GM12878 (cell line): ENCODE data around the gene NDUFA5. TPM values are rescaled to one million over a fixed set of nuclear protein-coding genes. Genes with fewer than 3 reads are reported as not detected.

ENCODE experiments used
- ATAC-seq: fragments of 200-7000 bp; cut with Tn5 transposase; 3 replicates; pipeline ENCODE4 v1.9.1; 2020; ENCODE audit warnings: mild to moderate bottlenecking, moderate library complexity
- BruUV-seq: library from RNA; stranded (reverse); fragments of 400-500 nt; replicated peaks from 2 replicates; lab custom pipeline; 2021; lab: Mats Ljungman, UMichigan
- CTCF ChIA-PET: fragments of 300-600 bp; sonication (Branson Sonifier 250); formaldehyde crosslinking; extraction: SDS; loops from one replicate; lab custom pipeline; 2021; ENCODE audit warnings: inconsistent platforms; lab: Yijun Ruan, JAX
- POLR2A ChIA-PET: fragments of 350-600 bp; formaldehyde crosslinking; extraction: SDS; loops from one replicate; lab custom pipeline; 2021; ENCODE audit warnings: inconsistent platforms; lab: Charles Lee
- RAD21 ChIA-PET: fragments of 300-600 bp; sonication (Branson Sonifier 250); formaldehyde crosslinking; loops from one replicate; lab custom pipeline; 2023; ENCODE audit warnings: antibody characterized with exemption; ENCODE audit not compliant: unreplicated experiment; lab: Charles Lee
- SMC1A ChIA-PET: fragments of 300-600 bp; sonication (Branson Sonifier 250); formaldehyde crosslinking; loops from one replicate; lab custom pipeline; 2023; ENCODE audit not compliant: unreplicated experiment, uncharacterized antibody; lab: Charles Lee
- DNase-seq: peaks from one replicate; pipeline ENCODE4 v3.0.0-alpha.2; 2011; ENCODE audit warnings: low read depth, low spot score
- FAIRE-seq: peaks from 3 replicates; lab custom pipeline; 2011; peaks lifted over from hg19 to GRCh38; lab: Jason Lieb, UNC
- H2AFZ ChIP-seq: 2 replicates; pipeline ENCODE4 v1.6.0; 2011; ENCODE audit warnings: low read depth, low read length, control low read depth; ENCODE audit not compliant: control insufficient read depth
- H3K27ac ChIP-seq: 2 replicates; pipeline ENCODE4 v1.5.1; 2011; ENCODE audit warnings: control low read depth; ENCODE audit not compliant: control insufficient read depth, insufficient read depth
- H3K27me3 ChIP-seq, 2 experiments: replicated peaks in 1 of 2; 2 replicates each; pipeline versions ENCODE4 v1.6.0 to v1.6.1; 2011; ENCODE audit warnings: low read length in 1 of 2; ENCODE audit not compliant: control insufficient read depth in 2 of 2, insufficient read depth in 2 of 2
- H3K36me3 ChIP-seq, 2 experiments: 2 replicates each; pipeline ENCODE4 v1.5.1; 2011; ENCODE audit warnings: low read length in 1 of 2; ENCODE audit not compliant: control insufficient read depth in 2 of 2, insufficient read depth in 2 of 2
- H3K4me1 ChIP-seq: 2 replicates; pipeline ENCODE4 v1.6.1; 2011; ENCODE audit warnings: mild to moderate bottlenecking, low read length, moderate library complexity, mixed read lengths; ENCODE audit not compliant: control insufficient read depth, insufficient read depth
- H3K4me2 ChIP-seq: 2 replicates; pipeline ENCODE4 v1.6.0; 2011; ENCODE audit warnings: control low read depth; ENCODE audit not compliant: control insufficient read depth, insufficient read depth
- H3K4me3 ChIP-seq: fragments of 200-600 bp; sonication (generic); 2 replicates; pipeline ENCODE4 v1.5.1; 2016
- H3K79me2 ChIP-seq: 2 replicates; pipeline ENCODE4 v1.6.0; 2011; ENCODE audit warnings: low read length; ENCODE audit not compliant: control insufficient read depth, insufficient read depth
- H3K9ac ChIP-seq: 2 replicates; pipeline ENCODE4 v1.8.0; 2011; ENCODE audit warnings: low read length, control low read depth, mixed read lengths; ENCODE audit not compliant: control insufficient read depth, insufficient read depth
- H3K9me3 ChIP-seq: replicated peaks from 3 replicates; pipeline ENCODE4 v1.5.1; 2011; ENCODE audit warnings: mild to moderate bottlenecking, low read length; ENCODE audit not compliant: control insufficient read depth, insufficient read depth
- H4K20me1 ChIP-seq: 2 replicates; pipeline ENCODE4 v1.6.0; 2011; ENCODE audit not compliant: control insufficient read depth, insufficient read depth
- CBX3 ChIP-seq: fragments of 200-600 bp; sonication (generic); IDR thresholded peaks from 2 replicates; pipeline ENCODE4 v1.6.1; 2016; ENCODE audit warnings: low read depth, borderline replicate concordance
- CHD1 ChIP-seq: IDR thresholded peaks from 2 replicates; pipeline ENCODE4 v1.6.1; 2012; ENCODE audit warnings: low read depth, low read length, improper control_type of control experiment
- ELK1 ChIP-seq: IDR thresholded peaks from 2 replicates; pipeline ENCODE4 v1.6.1; 2012; ENCODE audit warnings: low read depth, low read length, improper control_type of control experiment
- RB1 ChIP-seq: fragments of 450-650 bp; formaldehyde crosslinking; IDR thresholded peaks from 2 replicates; pipeline ENCODE4 v1.6.1; 2017; ENCODE audit warnings: mild to moderate bottlenecking, borderline replicate concordance
- STAT3 ChIP-seq: IDR thresholded peaks from 2 replicates; pipeline ENCODE4 v1.6.1; 2011; ENCODE audit warnings: low read depth, low read length, improper control_type of control experiment
- USF2 ChIP-seq: IDR thresholded peaks from 2 replicates; pipeline ENCODE4 v1.6.1; 2011; ENCODE audit warnings: low read depth, low read length, improper control_type of control experiment, borderline replicate concordance
- WGBS: methylation state at CpG from one replicate; pipeline ENCODE4 v1.1.6; 2016; ENCODE audit warnings: low lambda C conversion rate; ENCODE audit not compliant: insufficient replicate concordance, insufficient coverage; ENCODE audit errors: missing lambda C conversion rate; 5-methylcytosine and 5-hydroxymethylcytosine counted together
- in situ Hi-C: fragments of 300-500 bp; cut with MboI; formaldehyde crosslinking; loops from 9 replicates; pipeline ENCODE4 v1.14.3; 2018; ENCODE audit warnings: mixed read lengths
- intact Hi-C: fragments of 100-400 bp; cut with micrococcal nuclease; formaldehyde crosslinking; loops from one replicate; pipeline ENCODE4 v1.14.2; 2022; ENCODE audit not compliant: unreplicated experiment
- polyA plus RNA-seq, 11 experiments: library from polyadenylated mRNA; depleted of rRNA in 4 of 11; unstranded in 6 of 11; stranded (reverse) in 5 of 11; fragments of >200 nt; fragmentation: Nextera tagmentation in 4 of 11; fragmentation: Illumina TruSeq in 1 of 11; extraction: Ambion mirVana in 4 of 11; extraction: Trizol in 1 of 11; gene quantifications; 1 replicate in 1 of 11; 2 replicates in 10 of 11; pipeline versions ENCODE4 v1.2.1 to v1.2.3, GENCODE V29; 2011 to 2016; ENCODE audit warnings: inconsistent platforms in 2 of 11, missing spikeins in 2 of 11, low read depth in 1 of 11
- total RNA-seq, 4 experiments: library from RNA; depleted of rRNA in 3 of 4; stranded (reverse); fragments of >200 nt in 3 of 4; fragmentation: Illumina TruSeq in 1 of 4; extraction: Trizol in 1 of 4; gene quantifications; 2 replicates each; pipeline versions ENCODE4 v1.2.1 to v1.2.3, GENCODE V29; 2013 to 2021
- TF ChIP-seq, protein P1 (sequence below): IDR thresholded peaks from 2 replicates; pipeline ENCODE4 v1.6.1; 2012; ENCODE audit warnings: low read length, inconsistent platforms

The NDUFA5 gene
- total and polyA plus RNA-seq, 10 of the 15 experiments (the other 5 are each of a cell fraction or from before 2014, with no cell fraction given): 51.0 to 209 (median 86.9) TPM

DNA sequence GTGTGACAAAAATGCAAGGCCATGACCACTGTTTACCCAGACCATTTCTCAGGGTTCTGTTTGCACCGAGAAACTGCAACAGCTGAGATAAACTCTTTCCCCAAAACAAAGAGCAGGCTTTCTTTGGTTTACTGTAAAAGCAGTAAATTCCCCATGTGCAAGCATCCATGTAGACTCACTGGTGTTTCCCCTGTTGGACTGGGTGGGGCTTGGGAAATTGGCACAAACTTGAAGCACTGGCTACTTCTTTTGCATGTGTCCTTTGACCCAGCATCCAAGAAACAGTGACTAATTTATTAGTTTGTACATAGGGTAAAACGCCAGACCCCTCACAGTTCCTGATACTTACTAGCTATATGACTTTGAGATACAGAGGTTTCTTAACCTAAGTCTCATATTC lies 35.6 kb downstream of the NDUFA5 start:
- FAIRE-seq (no peak), DNase-seq (no peak), ATAC-seq (no peak)
- Histone ChIP-seq H4K20me1 (no peaks in the 10 kb centered on the region), H3K27ac (no peak overlapping the region), H3K9ac (no peak overlapping the region), H3K27me3 (no peaks in the 10 kb centered on the region), H3K4me2 (no peak overlapping the region), H3K4me3 (no peak overlapping the region), H3K36me3 (no peaks in the 10 kb centered on the region), H2AFZ (no peak overlapping the region), H3K79me2 (no peaks in the 10 kb centered on the region)
- in situ Hi-C loops (no loop called here), intact Hi-C loops (no loop called here)
- ChIA-PET RAD21 (interaction anchor here (1.5 kb wide), 1 partner anchor 28 kb away, joined by 4 read pairs; no protein-coding TSS in a partner anchor), POLR2A (no interaction called here), CTCF (no interaction called here)
- BruUV-seq: no TSS peak
- WGBS: 47% methylated on average over 2 of the region's 2 CpGs
- TF ChIP-seq CHD1: no peak
- TF ChIP-seq CBX3: no peak
- TF ChIP-seq STAT3: no peak
- no peak for TF ChIP-seq ELK1
- no peak for TF ChIP-seq USF2
- TF ChIP-seq RB1: no peak
- TF ChIP-seq, protein P1, sequence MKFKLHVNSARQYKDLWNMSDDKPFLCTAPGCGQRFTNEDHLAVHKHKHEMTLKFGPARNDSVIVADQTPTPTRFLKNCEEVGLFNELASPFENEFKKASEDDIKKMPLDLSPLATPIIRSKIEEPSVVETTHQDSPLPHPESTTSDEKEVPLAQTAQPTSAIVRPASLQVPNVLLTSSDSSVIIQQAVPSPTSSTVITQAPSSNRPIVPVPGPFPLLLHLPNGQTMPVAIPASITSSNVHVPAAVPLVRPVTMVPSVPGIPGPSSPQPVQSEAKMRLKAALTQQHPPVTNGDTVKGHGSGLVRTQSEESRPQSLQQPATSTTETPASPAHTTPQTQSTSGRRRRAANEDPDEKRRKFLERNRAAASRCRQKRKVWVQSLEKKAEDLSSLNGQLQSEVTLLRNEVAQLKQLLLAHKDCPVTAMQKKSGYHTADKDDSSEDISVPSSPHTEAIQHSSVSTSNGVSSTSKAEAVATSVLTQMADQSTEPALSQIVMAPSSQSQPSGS: no peak
- TF ChIP-seq, all 136 proteins: peak for 0
- SMC1A ChIA-PET: no interaction called here
- no peaks in the 10 kb centered on the region for H3K9me3 ChIP-seq
- H3K4me1 ChIP-seq: no peaks in the 10 kb centered on the region
